ENCODE measurements around the gene GMPPA. TPM values are rescaled to one million over a fixed set of nuclear protein-coding genes. Genes with fewer than 3 reads are reported as not detected.

GMPPA gene
- total RNA-seq, 1 donor from 2014 or later: 52.9 TPM

DNA sequence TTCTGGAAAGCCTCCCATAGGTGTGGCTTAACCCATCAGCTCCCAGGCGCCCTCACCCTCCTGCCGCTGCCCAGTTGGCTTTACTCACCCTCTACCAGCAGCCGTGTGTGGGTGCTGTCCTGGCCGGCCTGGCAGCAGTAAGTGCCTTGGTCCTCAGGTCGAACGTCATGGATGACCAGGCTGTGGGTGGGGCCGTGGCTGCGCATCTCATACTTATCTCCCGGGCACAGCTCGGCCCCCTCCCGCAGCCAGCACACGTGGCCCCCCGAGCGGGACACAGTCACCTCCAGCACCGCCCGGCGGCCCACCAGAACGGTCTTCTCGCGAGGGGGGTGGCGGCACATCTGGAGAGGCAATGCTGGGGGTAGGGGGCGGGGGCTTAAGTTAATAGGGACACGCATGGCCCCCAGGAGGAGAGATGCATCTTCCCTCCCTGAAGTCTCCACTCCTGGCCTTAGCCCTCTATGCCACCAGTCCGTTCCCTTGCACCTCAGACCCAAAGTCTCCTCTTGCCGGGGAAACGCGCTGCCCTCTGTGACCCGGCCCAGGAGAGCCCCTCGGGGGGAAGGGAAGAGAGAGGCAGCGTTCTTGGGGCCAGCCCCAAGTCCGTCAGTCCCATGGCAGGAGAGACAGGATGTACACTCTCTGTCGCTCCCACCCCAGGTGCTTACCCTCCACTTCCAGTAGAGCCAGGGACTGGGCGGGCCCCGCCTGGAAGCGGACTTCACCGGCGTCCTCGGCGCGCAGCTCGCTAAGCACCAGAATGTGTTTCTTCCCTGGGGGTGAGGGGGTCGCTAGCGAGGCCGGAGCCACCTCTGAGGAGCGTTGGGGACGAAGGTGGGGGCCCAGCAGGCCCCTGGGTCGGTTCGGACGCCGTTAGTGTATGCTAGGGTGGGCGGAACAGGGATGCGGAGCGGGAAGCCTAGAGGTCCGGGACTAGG lies 53.0 kb downstream of the GMPPA start:
- Mint-ChIP-seq H3K36me3 (ENCODE audit: low read depth) (no peaks in the 10 kb centered on the region), H3K4me1 (ENCODE audit: low read depth) (peaks cover 2% of the 10 kb centered on the region), H3K27ac (no peak overlapping the region), H3K27me3 (ENCODE audit: low read depth) (peaks cover 19% of the 10 kb centered on the region), H3K4me3 (ENCODE audit: low read depth) (peak overlapping the region; percentile 77), H3K9me3 (no peaks in the 10 kb centered on the region)
- DNase-seq (ENCODE audit: low spot score): no peak
- intact Hi-C loops (cut with micrococcal nuclease): loop anchor here (1.0 kb wide), 2 partner anchors 8 to 46 kb away; partner anchors contain the start of genes CHPF and STK11IP

DNA sequence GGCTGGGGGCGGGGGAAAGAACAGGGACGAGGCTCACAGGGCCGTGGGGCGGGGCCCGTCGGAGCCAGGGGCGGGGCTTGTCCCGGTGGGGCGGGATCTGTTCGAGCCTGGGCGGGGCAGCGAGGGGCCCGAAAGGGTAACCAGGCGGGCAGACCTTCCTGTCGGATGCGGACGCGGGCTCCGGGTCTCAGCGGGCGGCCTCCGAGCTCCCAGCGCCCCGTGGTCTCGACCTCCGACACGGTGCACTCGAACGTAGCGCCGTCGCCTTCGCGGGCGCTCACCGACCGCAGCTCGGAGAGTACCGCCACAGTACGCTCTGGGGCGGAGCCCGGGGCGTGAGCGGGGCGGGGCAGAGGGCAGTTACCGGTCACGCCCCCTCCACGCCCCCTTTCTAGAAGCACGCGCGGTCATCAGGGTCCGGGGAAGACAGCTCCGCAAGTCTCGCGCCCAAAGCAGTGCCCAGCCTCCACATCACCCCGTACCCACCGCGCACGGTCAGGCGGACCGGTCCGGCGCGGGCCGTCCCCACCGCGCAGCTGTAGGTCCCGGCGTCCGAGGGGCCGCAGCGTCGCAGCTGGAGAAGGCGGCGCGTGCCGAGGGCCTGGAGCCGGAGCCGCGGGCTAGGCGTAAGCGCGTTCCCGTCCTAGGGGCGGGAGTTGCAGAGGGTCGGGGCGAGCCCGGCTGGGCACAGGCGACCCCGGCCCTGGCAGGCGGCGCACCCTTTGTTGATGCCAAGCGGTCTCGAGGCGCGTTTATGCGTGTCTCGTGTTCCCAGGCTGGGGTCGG lies 53.9 kb downstream of the GMPPA start:
- no peak overlapping the region for H3K27ac Mint-ChIP-seq
- no peaks in the 10 kb centered on the region for H3K36me3 Mint-ChIP-seq (ENCODE audit: low read depth)
- intact Hi-C loops (cut with micrococcal nuclease): loop anchor here (1.0 kb wide), 2 partner anchors 9 to 45 kb away; partner anchors contain the start of genes CHPF and STK11IP
- H3K9me3 Mint-ChIP-seq: no peaks in the 10 kb centered on the region
- H3K4me3 Mint-ChIP-seq (ENCODE audit: low read depth): peak overlapping the region; percentile 77
- DNase-seq (ENCODE audit: low spot score): peak; percentile 75
- H3K4me1 Mint-ChIP-seq (ENCODE audit: low read depth): peaks cover 2% of the 10 kb centered on the region
- peaks cover 19% of the 10 kb centered on the region for H3K27me3 Mint-ChIP-seq (ENCODE audit: low read depth)

DNA sequence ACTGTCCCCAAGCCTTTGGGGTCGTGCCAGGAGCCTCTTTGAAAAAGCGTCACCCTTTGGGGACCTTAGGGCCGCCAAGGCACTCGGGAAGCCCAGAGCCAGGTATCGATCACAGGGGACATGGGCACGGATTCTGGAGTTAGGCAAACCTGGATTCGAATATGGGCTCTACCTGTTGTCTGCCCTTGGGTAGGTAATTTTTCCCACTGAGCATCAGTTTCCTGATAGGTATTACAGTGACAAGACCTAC lies 54.4 kb downstream of the GMPPA start:
- DNase-seq (ENCODE audit: low spot score): no peak
- Mint-ChIP-seq H3K4me3 (ENCODE audit: low read depth) (no peak overlapping the region), H3K27ac (no peak overlapping the region), H3K36me3 (ENCODE audit: low read depth) (no peaks in the 10 kb centered on the region), H3K4me1 (ENCODE audit: low read depth) (peaks cover 2% of the 10 kb centered on the region), H3K9me3 (no peaks in the 10 kb centered on the region), H3K27me3 (ENCODE audit: low read depth) (peaks cover 19% of the 10 kb centered on the region)
- intact Hi-C loops (cut with micrococcal nuclease): no loop called here

DNA sequence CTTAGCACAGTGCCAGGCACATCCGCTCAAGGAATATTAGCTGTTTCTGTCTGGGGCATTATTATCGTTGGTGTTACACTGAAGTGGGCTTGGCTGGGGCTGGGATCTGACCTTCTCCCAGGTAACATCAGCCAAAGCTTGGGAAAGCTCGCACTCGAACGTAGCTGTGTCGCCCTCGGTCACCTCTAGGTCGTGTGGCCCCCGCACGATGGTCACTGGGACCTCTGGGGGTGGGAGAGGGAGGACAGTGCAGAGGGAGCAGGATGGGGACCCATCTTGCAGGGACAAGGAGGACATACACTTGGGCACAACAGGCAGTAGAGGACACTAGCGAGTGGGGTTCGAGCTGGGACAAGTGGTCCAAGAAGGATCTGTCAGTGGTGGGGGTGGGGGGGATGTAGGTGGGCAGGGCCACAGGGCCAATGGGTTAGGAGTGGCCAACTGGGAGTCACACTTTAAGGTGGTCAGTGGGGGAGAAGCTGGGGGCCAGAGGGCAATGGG lies 54.8 kb downstream of the GMPPA start:
- Mint-ChIP-seq H3K4me3 (ENCODE audit: low read depth) (peak overlapping the region; percentile 37), H3K9me3 (no peaks in the 10 kb centered on the region), H3K27me3 (ENCODE audit: low read depth) (peaks cover 19% of the 10 kb centered on the region), H3K36me3 (ENCODE audit: low read depth) (no peaks in the 10 kb centered on the region), H3K27ac (no peak overlapping the region), H3K4me1 (ENCODE audit: low read depth) (peaks cover 2% of the 10 kb centered on the region)
- intact Hi-C loops (cut with micrococcal nuclease): no loop called here
- no peak for DNase-seq (ENCODE audit: low spot score)

DNA sequence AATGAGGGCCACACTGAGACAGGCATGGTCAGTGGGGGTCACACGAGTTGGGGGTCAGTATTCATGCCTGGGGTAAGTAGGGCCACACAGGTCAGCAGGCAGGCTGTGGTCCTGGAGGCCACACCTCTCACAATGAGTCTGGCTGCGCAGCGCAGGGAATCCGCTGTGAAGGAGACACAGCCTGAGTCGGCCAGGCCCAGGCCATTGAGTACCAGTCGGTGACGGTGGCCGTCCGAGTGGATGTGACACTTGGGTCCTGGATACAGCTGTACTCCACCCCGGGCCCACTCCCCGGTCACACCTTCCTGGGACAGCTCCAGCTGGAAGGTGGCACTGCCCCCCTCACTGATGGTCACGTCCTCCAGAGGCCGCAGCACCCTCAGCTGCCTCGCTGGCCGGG lies 55.7 kb downstream of the GMPPA start:
- Mint-ChIP-seq H3K36me3 (ENCODE audit: low read depth) (no peaks in the 10 kb centered on the region), H3K27ac (no peak overlapping the region), H3K4me3 (ENCODE audit: low read depth) (no peak overlapping the region), H3K4me1 (ENCODE audit: low read depth) (peaks cover 2% of the 10 kb centered on the region), H3K27me3 (ENCODE audit: low read depth) (peaks cover 19% of the 10 kb centered on the region), H3K9me3 (no peaks in the 10 kb centered on the region)
- intact Hi-C loops (cut with micrococcal nuclease): no loop called here
- no peak for DNase-seq (ENCODE audit: low spot score)

DNA sequence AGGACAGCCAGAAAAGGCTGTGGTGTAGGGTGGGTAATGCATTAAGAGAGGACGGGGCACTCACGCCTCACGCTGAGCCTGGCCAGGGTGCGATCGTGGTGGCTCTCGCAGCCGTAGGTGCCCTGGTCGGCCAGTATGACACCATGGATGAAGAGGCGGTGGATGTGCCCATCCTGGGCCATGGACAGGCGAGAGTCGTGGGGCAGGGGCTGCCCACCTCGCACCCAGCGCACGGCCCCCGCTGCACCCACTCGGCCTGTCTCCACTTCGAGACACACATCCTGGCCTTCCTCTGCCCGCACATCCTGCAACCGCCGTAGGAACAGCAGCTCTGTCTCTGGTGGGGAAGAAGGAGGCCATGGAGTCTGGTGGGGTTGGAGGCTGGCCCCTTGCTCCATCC lies 57.3 kb downstream of the GMPPA start:
- H3K4me1 Mint-ChIP-seq (ENCODE audit: low read depth): peaks cover 2% of the 10 kb centered on the region
- H3K27me3 Mint-ChIP-seq (ENCODE audit: low read depth): peaks cover 14% of the 10 kb centered on the region
- intact Hi-C loops (cut with micrococcal nuclease): no loop called here
- H3K27ac Mint-ChIP-seq: no peak overlapping the region
- H3K36me3 Mint-ChIP-seq (ENCODE audit: low read depth): no peaks in the 10 kb centered on the region
- no peak for DNase-seq (ENCODE audit: low spot score)
- H3K4me3 Mint-ChIP-seq (ENCODE audit: low read depth): no peak overlapping the region
- H3K9me3 Mint-ChIP-seq: no peaks in the 10 kb centered on the region

DNA sequence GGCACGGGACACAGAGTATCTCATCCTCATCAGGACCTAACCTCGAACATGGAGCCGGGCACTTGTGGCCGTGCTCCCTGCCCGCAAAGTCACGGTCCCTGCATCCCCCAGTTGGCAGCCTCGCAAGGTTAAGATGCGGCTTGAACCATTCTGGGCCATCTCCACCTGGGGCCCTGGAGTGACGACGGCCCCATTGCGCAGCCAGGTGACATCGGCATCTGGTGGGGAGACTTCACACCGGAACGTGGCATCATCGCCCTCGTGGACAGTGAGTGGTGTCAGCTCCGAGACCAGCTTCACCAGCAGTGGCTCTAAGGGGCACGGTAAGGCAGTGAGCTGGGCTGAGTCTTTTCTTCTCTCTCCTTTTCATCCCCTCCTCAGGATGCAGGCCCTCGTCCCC lies 57.7 kb downstream of the GMPPA start:
- H3K9me3 Mint-ChIP-seq: no peaks in the 10 kb centered on the region
- intact Hi-C loops (cut with micrococcal nuclease): no loop called here
- H3K27ac Mint-ChIP-seq: no peak overlapping the region
- H3K4me1 Mint-ChIP-seq (ENCODE audit: low read depth): peaks cover 2% of the 10 kb centered on the region
- DNase-seq (ENCODE audit: low spot score): no peak
- H3K36me3 Mint-ChIP-seq (ENCODE audit: low read depth): no peaks in the 10 kb centered on the region
- H3K27me3 Mint-ChIP-seq (ENCODE audit: low read depth): peaks cover 12% of the 10 kb centered on the region
- no peak overlapping the region for H3K4me3 Mint-ChIP-seq (ENCODE audit: low read depth)

Other genes starting within 250 kb of the GMPPA start
- gene TUBA4B, start 245.6 kb upstream of the GMPPA start, total RNA-seq: not detected in 2 replicates
- gene TUBA4A, start 245.0 kb upstream of the GMPPA start, total RNA-seq: 220 and 231 TPM in 2 replicates
- 49.8 and 55.6 TPM in 2 replicates for gene DNAJB2, start 219.5 kb upstream of the GMPPA start, total RNA-seq
- 1.1 and 1.6 TPM in 2 replicates for gene PTPRN, start 189.5 kb upstream of the GMPPA start, total RNA-seq
- gene RESP18, start 166.1 kb upstream of the GMPPA start, total RNA-seq: not detected in 2 replicates
- gene DNPEP, start 111.0 kb upstream of the GMPPA start, total RNA-seq: 117 and 120 TPM in 2 replicates
- not detected in 2 replicates for gene DES, start 80.5 kb upstream of the GMPPA start, total RNA-seq
- gene SPEG, start 64.0 kb upstream of the GMPPA start, total RNA-seq: not detected in 2 replicates
- not detected in 2 replicates for gene ASIC4, start 15.6 kb downstream of the GMPPA start, total RNA-seq
- gene CHPF, start 44.9 kb downstream of the GMPPA start, total RNA-seq: 40.2 and 41.9 TPM in 2 replicates
- gene TMEM198, start 45.1 kb downstream of the GMPPA start, total RNA-seq: 3.8 and 4.9 TPM in 2 replicates
- gene OBSL1, start 72.6 kb downstream of the GMPPA start, total RNA-seq: 0.37 and 0.59 TPM in 2 replicates
- not detected in 2 replicates for gene INHA, start 73.4 kb downstream of the GMPPA start, total RNA-seq
- gene STK11IP, start 99.0 kb downstream of the GMPPA start, total RNA-seq: 32.5 and 38.1 TPM in 2 replicates
- 0.07 and 0.14 TPM in 2 replicates for gene SLC4A3, start 128.7 kb downstream of the GMPPA start, total RNA-seq